GM12875 (cell line): ENCODE results near the gene MAST4.

Source experiments
- H3K4me3 ChIP-seq: one replicate; pipeline ENCODE4 v1.5.1; 2011; ENCODE audit warnings: low read depth, low read length, control low read depth
- CTCF ChIP-seq: IDR thresholded peaks from 2 replicates; pipeline ENCODE4 v1.5.1; 2011; ENCODE audit warnings: low read depth, mild to moderate bottlenecking, control low read depth, inconsistent platforms, low read length, moderate library complexity, borderline replicate concordance; ENCODE audit not compliant: insufficient read depth

The MAST4 gene

GRCh38 chr5:66824476-66824875, 228.3 kb downstream of the MAST4 start:
- TF ChIP-seq CTCF: no peak

GRCh38 chr5:66826263-66826662, 230.1 kb downstream of the MAST4 start:
- no peak overlapping the region for H3K4me3 ChIP-seq
- no peak for TF ChIP-seq CTCF

More at GRCh38 chr5:66824476-66824875, 228.3 kb downstream of the MAST4 start:
- H3K4me3 ChIP-seq: no peak overlapping the region

- TF ChIP-seq CTCF: no peak
- no peak overlapping the region for H3K4me3 ChIP-seq
These were observed 230.5 kb downstream of the MAST4 start for GRCh38 chr5:66826696-66827095.

- H3K4me3 ChIP-seq: no peak overlapping the region
- no peak for TF ChIP-seq CTCF
These were observed 231.9 kb downstream of the MAST4 start for GRCh38 chr5:66828046-66828547.

- no peak overlapping the region for H3K4me3 ChIP-seq
- TF ChIP-seq CTCF: no peak
These were observed 232.6 kb downstream of the MAST4 start for GRCh38 chr5:66828548-66829357.

- TF ChIP-seq CTCF: no peak
- H3K4me3 ChIP-seq: no peak overlapping the region
These were observed 233.1 kb downstream of the MAST4 start for GRCh38 chr5:66829358-66829674.

GRCh38 chr5:66829826-66830225, 233.6 kb downstream of the MAST4 start:
- no peak overlapping the region for H3K4me3 ChIP-seq
- no peak for TF ChIP-seq CTCF
